B cell (primary cell): ENCODE data around the gene GRM8.

Experiments
- EZH2 ChIP-seq: IDR thresholded peaks from 2 replicates; pipeline ENCODE4 v1.6.1; 2012; ENCODE audit warnings: borderline replicate concordance, low read depth, mild to moderate bottlenecking, moderate library complexity, low read length; ENCODE audit not compliant: insufficient read depth, poor library complexity, severe bottlenecking
- TF ChIP-seq, protein P1 (sequence below): fragments of 200-600 bp; IDR thresholded peaks from one replicate; pipeline ENCODE4 v1.8.0; 2022; ENCODE audit warnings: antibody characterized with exemption, mild to moderate bottlenecking

DNA sequence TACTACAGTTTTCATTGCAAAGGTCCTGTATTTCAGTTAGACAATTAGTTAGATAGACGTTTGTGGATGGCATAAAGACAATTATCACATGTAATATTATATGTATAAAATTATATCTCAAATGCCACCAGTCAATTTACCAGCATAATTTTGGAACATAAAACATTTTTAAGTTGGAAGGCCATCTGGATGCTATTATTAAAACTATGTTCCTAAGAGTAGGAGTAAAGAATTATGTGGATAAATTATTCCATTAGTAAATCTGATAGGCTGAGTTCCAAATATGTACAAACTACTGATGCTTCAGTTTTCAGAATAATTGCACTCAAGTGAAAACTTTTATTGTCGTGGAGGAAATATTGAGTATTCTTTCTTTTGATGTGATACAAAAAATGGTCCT, 790.3 kb downstream of the GRM8 start:
- TF ChIP-seq, protein P1, sequence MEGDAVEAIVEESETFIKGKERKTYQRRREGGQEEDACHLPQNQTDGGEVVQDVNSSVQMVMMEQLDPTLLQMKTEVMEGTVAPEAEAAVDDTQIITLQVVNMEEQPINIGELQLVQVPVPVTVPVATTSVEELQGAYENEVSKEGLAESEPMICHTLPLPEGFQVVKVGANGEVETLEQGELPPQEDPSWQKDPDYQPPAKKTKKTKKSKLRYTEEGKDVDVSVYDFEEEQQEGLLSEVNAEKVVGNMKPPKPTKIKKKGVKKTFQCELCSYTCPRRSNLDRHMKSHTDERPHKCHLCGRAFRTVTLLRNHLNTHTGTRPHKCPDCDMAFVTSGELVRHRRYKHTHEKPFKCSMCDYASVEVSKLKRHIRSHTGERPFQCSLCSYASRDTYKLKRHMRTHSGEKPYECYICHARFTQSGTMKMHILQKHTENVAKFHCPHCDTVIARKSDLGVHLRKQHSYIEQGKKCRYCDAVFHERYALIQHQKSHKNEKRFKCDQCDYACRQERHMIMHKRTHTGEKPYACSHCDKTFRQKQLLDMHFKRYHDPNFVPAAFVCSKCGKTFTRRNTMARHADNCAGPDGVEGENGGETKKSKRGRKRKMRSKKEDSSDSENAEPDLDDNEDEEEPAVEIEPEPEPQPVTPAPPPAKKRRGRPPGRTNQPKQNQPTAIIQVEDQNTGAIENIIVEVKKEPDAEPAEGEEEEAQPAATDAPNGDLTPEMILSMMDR = no peak
- TF ChIP-seq EZH2 = no peak
